ENCODE results near the gene FHIT.

- TF ChIP-seq CTCF (IDR thresholded peaks at IDR 0.05; ENCODE audit: insufficient read depth, low read length, poor library complexity, severe bottlenecking) (no peak), EZH2phosphoT487 (conservative IDR thresholded peaks at IDR 0.05; ENCODE audit: low read length) (no peak)
Observed at GRCh38 chr3:59963676-59964075, 1287.6 kb downstream of the FHIT start.
